ENCODE data around the gene ALCAM. TPM values are rescaled to one million over a fixed set of nuclear protein-coding genes. Genes with fewer than 3 reads are reported as not detected.

The ALCAM gene
- polyA plus RNA-seq, 1 of the 3 experiments (the other 2 are of a cell fraction) = 58.3 TPM

DNA sequence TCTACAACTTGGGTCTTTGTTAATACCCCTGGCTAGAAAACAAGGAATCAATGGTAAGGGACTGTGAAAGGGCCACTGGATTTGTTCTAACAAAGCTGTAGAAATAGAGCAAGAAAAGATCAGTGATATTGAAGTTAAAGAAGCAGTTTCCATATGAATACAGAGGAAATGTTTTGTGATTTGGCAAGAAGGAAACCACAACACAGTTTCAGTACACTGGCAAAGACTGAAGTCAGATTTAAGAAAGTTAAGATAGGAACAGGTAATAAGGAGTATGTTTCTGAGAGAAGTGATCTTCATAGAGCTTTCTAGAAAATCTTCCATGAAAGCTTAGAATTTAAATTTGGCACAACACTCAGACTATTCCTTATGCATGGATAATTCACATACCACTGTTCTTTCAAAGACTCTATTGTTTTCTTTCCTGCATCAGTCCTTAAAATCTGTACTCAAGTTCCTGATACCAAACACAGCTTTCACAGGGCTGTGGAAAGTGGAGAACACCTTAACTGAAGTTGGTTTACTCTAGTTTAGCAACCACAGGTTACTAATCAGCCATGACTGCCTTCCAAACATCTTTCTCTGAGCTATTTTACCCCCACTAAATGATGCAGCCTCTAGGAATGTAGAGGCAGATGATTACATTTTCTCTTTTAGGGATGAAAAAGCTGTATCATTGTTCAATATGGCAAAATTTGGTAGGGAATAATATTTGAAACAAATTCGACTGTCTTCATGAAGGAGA lies 32.4 kb upstream of the ALCAM start (continued):
- peak; percentile 40; the same call in 1 of the 2 replicates for TF ChIP-seq FOSL2 (IDR thresholded peaks at IDR 0.05; ENCODE audit: borderline replicate concordance, low read depth)
- no peak for TF ChIP-seq NRF1 (IDR thresholded peaks at IDR 0.05; ENCODE audit: low read depth, low read length)
- TF ChIP-seq EZH2phosphoT487 (IDR thresholded peaks at IDR 0.05; ENCODE audit: borderline replicate concordance, low read depth) = no peak
- no peak for TF ChIP-seq MXI1 (IDR thresholded peaks at IDR 0.05; ENCODE audit: low read depth, low read length)
- 0 out of 2 replicates have a peak, but pooled peaks have one; percentile 14 for TF ChIP-seq TCF12 (IDR thresholded peaks at IDR 0.05)
- TF ChIP-seq, protein P1, sequence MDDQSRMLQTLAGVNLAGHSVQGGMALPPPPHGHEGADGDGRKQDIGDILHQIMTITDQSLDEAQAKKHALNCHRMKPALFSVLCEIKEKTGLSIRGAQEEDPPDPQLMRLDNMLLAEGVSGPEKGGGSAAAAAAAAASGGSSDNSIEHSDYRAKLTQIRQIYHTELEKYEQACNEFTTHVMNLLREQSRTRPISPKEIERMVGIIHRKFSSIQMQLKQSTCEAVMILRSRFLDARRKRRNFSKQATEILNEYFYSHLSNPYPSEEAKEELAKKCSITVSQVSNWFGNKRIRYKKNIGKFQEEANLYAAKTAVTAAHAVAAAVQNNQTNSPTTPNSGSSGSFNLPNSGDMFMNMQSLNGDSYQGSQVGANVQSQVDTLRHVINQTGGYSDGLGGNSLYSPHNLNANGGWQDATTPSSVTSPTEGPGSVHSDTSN (IDR thresholded peaks at IDR 0.05) = no peak
- TF ChIP-seq, protein P2, sequence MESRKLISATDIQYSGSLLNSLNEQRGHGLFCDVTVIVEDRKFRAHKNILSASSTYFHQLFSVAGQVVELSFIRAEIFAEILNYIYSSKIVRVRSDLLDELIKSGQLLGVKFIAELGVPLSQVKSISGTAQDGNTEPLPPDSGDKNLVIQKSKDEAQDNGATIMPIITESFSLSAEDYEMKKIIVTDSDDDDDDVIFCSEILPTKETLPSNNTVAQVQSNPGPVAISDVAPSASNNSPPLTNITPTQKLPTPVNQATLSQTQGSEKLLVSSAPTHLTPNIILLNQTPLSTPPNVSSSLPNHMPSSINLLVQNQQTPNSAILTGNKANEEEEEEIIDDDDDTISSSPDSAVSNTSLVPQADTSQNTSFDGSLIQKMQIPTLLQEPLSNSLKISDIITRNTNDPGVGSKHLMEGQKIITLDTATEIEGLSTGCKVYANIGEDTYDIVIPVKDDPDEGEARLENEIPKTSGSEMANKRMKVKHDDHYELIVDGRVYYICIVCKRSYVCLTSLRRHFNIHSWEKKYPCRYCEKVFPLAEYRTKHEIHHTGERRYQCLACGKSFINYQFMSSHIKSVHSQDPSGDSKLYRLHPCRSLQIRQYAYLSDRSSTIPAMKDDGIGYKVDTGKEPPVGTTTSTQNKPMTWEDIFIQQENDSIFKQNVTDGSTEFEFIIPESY (IDR thresholded peaks at IDR 0.05; ENCODE audit: borderline replicate concordance, low read depth) = no peak
- TF ChIP-seq RFX5 (IDR thresholded peaks at IDR 0.05; ENCODE audit: low read length) = no peak

DNA sequence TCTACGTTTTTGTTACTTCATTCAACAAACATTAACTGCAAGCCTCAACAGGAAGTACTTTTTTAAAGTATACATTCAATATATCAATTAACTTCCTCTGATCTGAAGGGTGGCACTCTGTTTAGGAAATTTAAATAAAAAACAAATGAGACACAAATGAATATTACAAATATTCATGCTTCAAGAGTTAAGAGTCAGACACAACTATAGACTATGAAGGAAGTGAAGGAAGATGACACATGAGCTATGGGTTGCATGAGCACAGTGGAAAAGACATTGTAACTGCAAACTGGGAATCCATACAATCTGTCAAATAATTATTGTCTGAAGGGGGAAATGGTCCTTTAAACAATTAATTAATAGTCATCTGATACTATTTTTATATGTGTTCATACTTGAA lies 26.8 kb upstream of the ALCAM start:
- WGBS (ENCODE audit: low lambda C conversion rate) = 74% methylated on average over 1 of the region's 1 CpG

More for the DNA sequence above, 26.8 kb upstream of the ALCAM start:
- Histone ChIP-seq H2AFZ (ENCODE audit: low read depth) (no peak overlapping the region; the same call in 1 of the 2 replicates), H4K20me1 (ENCODE audit: insufficient read depth) (no peaks in the 10 kb centered on the region), H3F3A (replicated peaks; ENCODE audit: insufficient read depth) (no peaks in the 10 kb centered on the region), H3K36me3 (replicated peaks in 1 of 2; ENCODE audit: control insufficient read depth in 1 of 2, insufficient read depth in 2 of 2, low read length in 1 of 2) (no peaks in the 10 kb centered on the region), H3K27me3 (ENCODE audit: insufficient read depth) (no peaks in the 10 kb centered on the region), H3K27ac (ENCODE audit: low read depth in 2 of 2, low read length in 1 of 2) (no peak overlapping the region), H3K9ac (no peak overlapping the region), H3K9me3 (no peaks in the 10 kb centered on the region), H3K4me3 (ENCODE audit: low read depth in 2 of 2, low read length in 1 of 2) (no peak overlapping the region), H3K9me2 (no peaks in the 10 kb centered on the region), H3K4me1 (ENCODE audit: control insufficient read depth in 1 of 2, insufficient read depth in 2 of 2, low read depth in 1 of 2, low read length in 1 of 2) (no peaks in the 10 kb centered on the region), H3K4me2 (no peak overlapping the region), H3K79me2 (ENCODE audit: insufficient read depth) (no peaks in the 10 kb centered on the region)
- ChIA-PET POLR2A (no interaction called here), CTCF (no interaction called here)
- no peak for DNase-seq
- TF ChIP-seq, protein P3, sequence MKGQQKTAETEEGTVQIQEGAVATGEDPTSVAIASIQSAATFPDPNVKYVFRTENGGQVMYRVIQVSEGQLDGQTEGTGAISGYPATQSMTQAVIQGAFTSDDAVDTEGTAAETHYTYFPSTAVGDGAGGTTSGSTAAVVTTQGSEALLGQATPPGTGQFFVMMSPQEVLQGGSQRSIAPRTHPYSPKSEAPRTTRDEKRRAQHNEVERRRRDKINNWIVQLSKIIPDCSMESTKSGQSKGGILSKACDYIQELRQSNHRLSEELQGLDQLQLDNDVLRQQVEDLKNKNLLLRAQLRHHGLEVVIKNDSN (IDR thresholded peaks at IDR 0.05; ENCODE audit: borderline replicate concordance, low read depth) = no peak
- TF ChIP-seq FOXM1 (IDR thresholded peaks at IDR 0.05; ENCODE audit: low read depth) (no peak), RAD21 (IDR thresholded peaks at IDR 0.05; ENCODE audit: low read length) (no peak), YY1 (IDR thresholded peaks at IDR 0.05; ENCODE audit: low read depth) (no peak), POLR2AphosphoS5 (IDR thresholded peaks at IDR 0.05; ENCODE audit: low read depth, low read length) (no peak), GATA2 (CRISPR knock-in tag; IDR thresholded peaks at IDR 0.05) (no peak)
- TF ChIP-seq, protein P1 (IDR thresholded peaks at IDR 0.05) = no peak
- TF ChIP-seq, protein P2 (IDR thresholded peaks at IDR 0.05; ENCODE audit: borderline replicate concordance, low read depth) = no peak
- TF ChIP-seq, protein P4, sequence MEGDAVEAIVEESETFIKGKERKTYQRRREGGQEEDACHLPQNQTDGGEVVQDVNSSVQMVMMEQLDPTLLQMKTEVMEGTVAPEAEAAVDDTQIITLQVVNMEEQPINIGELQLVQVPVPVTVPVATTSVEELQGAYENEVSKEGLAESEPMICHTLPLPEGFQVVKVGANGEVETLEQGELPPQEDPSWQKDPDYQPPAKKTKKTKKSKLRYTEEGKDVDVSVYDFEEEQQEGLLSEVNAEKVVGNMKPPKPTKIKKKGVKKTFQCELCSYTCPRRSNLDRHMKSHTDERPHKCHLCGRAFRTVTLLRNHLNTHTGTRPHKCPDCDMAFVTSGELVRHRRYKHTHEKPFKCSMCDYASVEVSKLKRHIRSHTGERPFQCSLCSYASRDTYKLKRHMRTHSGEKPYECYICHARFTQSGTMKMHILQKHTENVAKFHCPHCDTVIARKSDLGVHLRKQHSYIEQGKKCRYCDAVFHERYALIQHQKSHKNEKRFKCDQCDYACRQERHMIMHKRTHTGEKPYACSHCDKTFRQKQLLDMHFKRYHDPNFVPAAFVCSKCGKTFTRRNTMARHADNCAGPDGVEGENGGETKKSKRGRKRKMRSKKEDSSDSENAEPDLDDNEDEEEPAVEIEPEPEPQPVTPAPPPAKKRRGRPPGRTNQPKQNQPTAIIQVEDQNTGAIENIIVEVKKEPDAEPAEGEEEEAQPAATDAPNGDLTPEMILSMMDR (IDR thresholded peaks at IDR 0.05) = no peak
- TF ChIP-seq, protein P5, sequence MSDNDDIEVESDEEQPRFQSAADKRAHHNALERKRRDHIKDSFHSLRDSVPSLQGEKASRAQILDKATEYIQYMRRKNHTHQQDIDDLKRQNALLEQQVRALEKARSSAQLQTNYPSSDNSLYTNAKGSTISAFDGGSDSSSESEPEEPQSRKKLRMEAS (IDR thresholded peaks at IDR 0.05; ENCODE audit: low read depth) = no peak

All from SK-N-SH (cell line).